Camera-type eye (tissue), 1 donor: ENCODE measurements around the gene KLK2. TPM values are rescaled to one million over a fixed set of nuclear protein-coding genes. Genes with fewer than 3 reads are reported as not detected.

ENCODE experiments used
- total RNA-seq: library from RNA; depleted of rRNA; stranded (reverse); fragments of >200 nt; gene quantifications from one replicate; pipeline ENCODE4 v1.2.3, GENCODE V29; 2014

The KLK2 gene
- total RNA-seq, result not detected

DNA sequence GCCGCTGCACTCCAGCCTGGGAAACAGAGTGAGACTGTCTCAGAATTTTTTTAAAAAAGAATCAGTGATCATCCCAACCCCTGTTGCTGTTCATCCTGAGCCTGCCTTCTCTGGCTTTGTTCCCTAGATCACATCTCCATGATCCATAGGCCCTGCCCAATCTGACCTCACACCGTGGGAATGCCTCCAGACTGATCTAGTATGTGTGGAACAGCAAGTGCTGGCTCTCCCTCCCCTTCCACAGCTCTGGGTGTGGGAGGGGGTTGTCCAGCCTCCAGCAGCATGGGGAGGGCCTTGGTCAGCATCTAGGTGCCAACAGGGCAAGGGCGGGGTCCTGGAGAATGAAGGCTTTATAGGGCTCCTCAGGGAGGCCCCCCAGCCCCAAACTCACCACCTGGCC, at the start of gene KLK2:
TSS of gene KLK2 (plus strand) at position 384 of the 400 bp plus-strand sequence. CDS start 35 bp downstream, outside the sequence.

DNA sequence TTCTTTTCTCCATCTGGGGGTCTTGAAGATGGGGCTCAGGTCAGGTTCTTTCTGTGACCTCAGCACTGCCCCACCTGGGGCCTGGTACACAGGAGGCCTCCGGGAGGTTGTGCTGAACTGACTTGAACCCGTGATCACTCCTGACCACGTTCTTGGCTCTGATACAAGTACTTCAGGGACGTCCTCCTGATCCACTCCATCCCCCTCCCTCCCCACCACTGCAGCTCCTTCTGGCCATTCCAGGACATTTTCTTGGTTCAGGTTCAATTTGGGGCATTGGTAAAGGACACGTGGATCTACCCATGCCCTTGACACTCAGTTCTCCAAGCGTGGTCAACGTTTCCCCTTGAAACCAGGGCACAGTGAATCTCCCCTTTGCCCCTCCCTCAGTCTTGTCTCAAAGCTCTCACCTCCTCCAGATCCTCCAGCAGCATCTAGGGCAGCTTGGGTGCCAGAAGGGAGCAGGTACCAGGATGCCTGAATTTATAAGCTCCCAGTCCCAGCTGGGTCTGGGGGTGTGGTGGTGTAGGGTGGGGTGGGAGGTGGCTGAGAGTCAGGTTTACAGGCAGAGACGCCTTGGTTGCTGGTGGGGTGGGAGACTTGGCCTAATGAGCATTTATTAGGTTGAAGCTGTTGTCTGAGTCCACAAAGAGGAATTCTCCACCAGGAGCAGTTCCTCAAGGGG, 40.0 kb upstream of the KLK2 start, which contains the start of gene KLK15:
TSS of gene KLK15 (minus strand) at position 458 of the 685 bp plus-strand sequence. CDS start 2,082 bp downstream, outside the sequence.

DNA sequence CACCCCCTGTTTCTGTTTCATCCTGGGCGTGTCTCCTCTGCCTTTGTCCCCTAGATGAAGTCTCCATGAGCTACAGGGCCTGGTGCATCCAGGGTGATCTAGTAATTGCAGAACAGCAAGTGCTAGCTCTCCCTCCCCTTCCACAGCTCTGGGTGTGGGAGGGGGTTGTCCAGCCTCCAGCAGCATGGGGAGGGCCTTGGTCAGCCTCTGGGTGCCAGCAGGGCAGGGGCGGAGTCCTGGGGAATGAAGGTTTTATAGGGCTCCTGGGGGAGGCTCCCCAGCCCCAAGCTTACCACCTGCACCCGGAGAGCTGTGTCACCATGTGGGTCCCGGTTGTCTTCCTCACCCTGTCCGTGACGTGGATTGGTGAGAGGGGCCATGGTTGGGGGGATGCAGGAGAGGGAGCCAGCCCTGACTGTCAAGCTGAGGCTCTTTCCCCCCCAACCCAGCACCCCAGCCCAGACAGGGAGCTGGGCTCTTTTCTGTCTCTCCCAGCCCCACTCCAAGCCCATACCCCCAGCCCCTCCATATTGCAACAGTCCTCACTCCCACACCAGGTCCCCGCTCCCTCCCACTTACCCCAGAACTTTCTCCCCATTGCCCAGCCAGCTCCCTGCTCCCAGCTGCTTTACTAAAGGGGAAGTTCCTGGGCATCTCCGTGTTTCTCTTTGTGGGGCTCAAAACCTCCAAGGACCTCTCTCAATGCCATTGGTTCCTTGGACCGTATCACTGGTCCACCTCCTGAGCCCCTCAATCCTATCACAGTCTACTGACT, 18.4 kb upstream of the KLK2 start, which contains the start of gene KLK3:
TSS of gene KLK3 (plus strand) at position 280 of the 775 bp plus-strand sequence. CDS start at position 321, 41 bp downstream.

DNA sequence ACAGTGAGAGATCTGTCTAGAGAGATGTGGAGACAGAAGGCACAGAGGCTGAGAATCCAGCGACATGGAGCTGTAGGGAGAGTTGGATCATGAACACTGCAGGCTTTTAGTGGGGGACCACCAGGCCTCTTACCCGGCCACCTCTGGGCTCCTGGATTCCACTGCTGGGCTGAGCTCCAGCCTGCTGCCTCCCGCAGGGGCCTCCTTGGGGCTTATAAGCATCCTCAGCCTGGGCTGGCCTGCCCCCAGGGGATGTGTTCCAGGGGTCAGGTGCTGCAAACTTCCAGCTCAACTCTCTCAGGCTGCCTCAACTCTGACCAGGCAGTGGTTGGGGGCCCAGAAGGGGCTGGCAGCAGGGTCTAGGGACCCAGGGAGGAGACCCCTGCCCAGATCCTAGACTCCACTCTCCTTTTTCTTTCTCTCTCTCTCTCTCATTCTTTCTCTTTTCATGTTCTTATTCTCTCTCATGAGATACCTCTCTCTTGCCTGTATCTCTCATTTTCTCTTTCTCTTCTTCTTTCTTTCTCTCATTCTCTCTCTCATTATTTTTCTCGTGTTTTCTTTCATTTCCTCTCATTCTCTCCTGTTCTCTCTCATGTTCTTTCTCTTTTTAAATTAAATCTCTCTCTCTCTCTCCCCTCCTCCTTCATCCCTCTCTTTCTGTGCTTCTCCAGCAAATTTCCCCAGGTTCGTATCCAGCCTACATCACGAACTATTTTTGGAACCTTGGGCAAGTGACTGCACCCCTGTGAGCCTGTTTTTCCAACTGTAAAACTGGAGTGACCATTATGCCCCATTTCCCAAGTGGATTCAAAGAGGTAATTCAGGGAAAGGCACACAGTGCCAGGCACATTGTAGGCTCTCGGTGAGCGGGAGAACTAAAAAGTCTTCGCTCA, 38.2 kb downstream of the KLK2 start, which contains the start of gene KLK4:
TSS of gene KLK4 (minus strand) at position 190 of the 896 bp plus-strand sequence. CDS start 657 bp downstream, outside the sequence.

Other genes with a start within 250 kb of the KLK2 start
- 6.8 TPM for gene SYT3, start 233.6 kb upstream of the KLK2 start, total RNA-seq
- not detected for gene C19orf81, start 224.0 kb upstream of the KLK2 start, total RNA-seq
- 12.0 TPM for gene SHANK1, start 153.6 kb upstream of the KLK2 start, total RNA-seq
- gene CLEC11A, start 150.1 kb upstream of the KLK2 start, total RNA-seq, result 38.8 TPM
- gene GPR32, start 103.0 kb upstream of the KLK2 start, total RNA-seq, result not detected
- gene ACP4, start 83.0 kb upstream of the KLK2 start, total RNA-seq, result not detected
- not detected for gene KLK1, start 49.7 kb upstream of the KLK2 start, total RNA-seq
- gene KLK15, start 39.9 kb upstream of the KLK2 start, total RNA-seq, result not detected
- not detected for gene KLK3, start 18.5 kb upstream of the KLK2 start, total RNA-seq
- not detected for gene KLK4, start 38.0 kb downstream of the KLK2 start, total RNA-seq
- 0.66 TPM for gene KLK5, start 79.6 kb downstream of the KLK2 start, total RNA-seq
- gene KLK6, start 96.2 kb downstream of the KLK2 start, total RNA-seq, result not detected
- not detected for gene KLK7, start 110.5 kb downstream of the KLK2 start, total RNA-seq
- not detected for gene KLK8, start 128.2 kb downstream of the KLK2 start, total RNA-seq
- 1.9 TPM for gene KLK10, start 146.3 kb downstream of the KLK2 start, total RNA-seq
- gene KLK11, start 153.2 kb downstream of the KLK2 start, total RNA-seq, result 4.7 TPM
- not detected for gene KLK12, start 161.6 kb downstream of the KLK2 start, total RNA-seq
- not detected for gene KLK13, start 191.7 kb downstream of the KLK2 start, total RNA-seq
- not detected for gene KLK14, start 209.4 kb downstream of the KLK2 start, total RNA-seq
- 4.0 TPM for gene CTU1, start 235.0 kb downstream of the KLK2 start, total RNA-seq